Skin of body (tissue), 2 donors: ENCODE measurements around the gene EFS. TPM values are rescaled to one million over a fixed set of nuclear protein-coding genes. Genes with fewer than 3 reads are reported as not detected.
"Not testable (repeated sequence)": the region's sequence is repeated elsewhere in the genome, so short reads cannot be mapped to it uniquely, and the experiment has no call there.

ENCODE experiments used
- DNase-seq: peaks from one replicate; lab custom pipeline; 2025; lab: John Stamatoyannopoulos, UW
- total RNA-seq: library from RNA; depleted of rRNA; stranded (reverse); fragments of >200 nt; gene quantifications from one replicate; pipeline ENCODE4 v1.2.3, GENCODE V29; 2014

Gene EFS, protein sequence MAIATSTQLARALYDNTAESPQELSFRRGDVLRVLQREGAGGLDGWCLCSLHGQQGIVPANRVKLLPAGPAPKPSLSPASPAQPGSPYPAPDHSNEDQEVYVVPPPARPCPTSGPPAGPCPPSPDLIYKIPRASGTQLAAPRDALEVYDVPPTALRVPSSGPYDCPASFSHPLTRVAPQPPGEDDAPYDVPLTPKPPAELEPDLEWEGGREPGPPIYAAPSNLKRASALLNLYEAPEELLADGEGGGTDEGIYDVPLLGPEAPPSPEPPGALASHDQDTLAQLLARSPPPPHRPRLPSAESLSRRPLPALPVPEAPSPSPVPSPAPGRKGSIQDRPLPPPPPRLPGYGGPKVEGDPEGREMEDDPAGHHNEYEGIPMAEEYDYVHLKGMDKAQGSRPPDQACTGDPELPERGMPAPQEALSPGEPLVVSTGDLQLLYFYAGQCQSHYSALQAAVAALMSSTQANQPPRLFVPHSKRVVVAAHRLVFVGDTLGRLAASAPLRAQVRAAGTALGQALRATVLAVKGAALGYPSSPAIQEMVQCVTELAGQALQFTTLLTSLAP
- total RNA-seq: 24.1 TPM

- DNase-seq: peak; percentile 24
Observed at GRCh38 chr14:23365036-23365731, at the start of gene EFS. Gene EFS, minus strand, starts transcription at chr14:23365172. Its CDS starts 147 bp downstream, at chr14:23365025.

DNA sequence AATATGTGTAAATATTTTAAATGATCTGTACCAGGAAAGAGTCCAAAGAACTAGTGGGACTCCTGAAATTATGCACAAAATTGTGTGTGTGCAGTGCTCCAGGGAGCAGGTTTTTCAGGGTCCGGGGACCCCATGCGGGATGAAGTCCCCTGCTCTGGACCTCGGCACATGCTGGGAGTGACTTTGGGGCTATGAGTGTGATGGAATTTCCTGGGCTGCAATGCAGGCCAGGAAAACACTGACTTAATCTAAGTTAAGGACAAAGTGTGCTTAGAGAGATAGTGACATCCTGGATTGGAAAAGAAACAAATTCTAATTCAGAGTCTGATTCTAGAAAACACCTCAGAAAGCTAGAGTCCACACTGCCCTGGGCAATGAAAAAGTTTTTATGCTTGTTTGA lies 49.3 kb upstream of the EFS start:
- no peak for DNase-seq

DNA sequence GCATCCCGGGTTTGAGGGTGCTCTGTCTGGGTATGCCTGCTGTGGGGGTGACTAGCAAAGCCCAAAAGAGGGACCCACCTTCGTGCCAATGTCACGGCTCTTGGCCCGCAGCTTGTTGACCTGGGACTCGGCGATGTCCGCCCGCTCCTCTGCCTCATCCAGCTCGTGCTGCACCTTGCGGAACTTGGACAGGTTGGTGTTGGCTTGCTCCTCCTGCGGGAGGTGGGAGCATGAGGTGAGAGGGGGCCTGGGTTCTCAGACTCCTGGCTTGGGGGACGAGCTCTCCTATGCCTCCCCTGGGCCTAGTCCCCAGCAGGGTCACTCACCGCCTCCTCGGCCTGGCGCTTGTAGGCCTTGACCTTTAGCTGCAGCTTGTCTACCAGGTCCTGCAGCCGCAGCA lies 48.7 kb upstream of the EFS start:
- no peak for DNase-seq

DNA sequence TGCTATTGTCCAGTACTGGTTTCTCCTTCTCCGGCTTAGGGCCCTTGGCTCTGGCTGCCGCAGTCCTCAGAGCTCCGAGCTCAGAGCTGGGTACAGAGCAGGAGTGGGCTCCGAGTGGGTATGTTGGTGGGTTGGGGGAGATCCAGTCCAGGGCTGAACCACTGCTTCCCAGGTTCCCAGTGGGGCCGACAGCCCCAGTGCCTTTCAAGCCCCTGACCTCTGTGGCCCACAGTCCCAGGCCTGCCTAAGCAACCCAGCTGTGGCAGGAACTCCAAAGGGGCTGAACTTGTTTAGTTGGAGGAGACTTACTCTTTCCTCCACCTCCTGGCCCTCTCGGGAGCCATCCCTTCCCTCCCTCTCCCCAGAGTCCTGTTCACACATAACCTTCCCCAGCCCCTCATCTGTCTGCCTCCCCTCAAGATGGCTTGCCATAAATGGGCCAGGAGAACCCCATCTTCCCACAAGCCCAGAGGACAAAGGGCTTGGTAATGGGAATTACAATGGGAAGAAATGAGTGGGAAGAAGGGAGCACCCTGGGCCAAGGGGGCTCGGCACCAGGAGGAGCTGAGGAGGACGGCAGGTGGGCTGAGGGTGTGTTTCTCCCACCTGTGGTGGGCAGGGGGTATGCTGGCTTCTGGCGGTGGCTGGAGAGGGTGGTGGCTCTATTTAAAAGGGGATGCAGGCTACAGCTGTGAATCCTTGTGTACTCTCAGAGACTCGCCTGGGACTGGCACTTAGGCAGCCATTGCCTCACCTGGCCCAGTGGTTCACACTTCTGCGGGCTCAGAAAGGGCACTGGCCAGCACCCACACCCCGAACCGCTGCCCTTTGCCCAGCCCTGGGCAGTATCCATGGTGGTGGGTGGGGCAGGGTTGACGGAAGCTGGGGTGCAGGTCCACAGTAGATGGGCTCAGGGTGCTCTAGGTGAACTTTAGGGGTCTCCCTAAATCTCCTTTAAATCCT lies 46.9 kb upstream of the EFS start:
- no peak for DNase-seq

DNA sequence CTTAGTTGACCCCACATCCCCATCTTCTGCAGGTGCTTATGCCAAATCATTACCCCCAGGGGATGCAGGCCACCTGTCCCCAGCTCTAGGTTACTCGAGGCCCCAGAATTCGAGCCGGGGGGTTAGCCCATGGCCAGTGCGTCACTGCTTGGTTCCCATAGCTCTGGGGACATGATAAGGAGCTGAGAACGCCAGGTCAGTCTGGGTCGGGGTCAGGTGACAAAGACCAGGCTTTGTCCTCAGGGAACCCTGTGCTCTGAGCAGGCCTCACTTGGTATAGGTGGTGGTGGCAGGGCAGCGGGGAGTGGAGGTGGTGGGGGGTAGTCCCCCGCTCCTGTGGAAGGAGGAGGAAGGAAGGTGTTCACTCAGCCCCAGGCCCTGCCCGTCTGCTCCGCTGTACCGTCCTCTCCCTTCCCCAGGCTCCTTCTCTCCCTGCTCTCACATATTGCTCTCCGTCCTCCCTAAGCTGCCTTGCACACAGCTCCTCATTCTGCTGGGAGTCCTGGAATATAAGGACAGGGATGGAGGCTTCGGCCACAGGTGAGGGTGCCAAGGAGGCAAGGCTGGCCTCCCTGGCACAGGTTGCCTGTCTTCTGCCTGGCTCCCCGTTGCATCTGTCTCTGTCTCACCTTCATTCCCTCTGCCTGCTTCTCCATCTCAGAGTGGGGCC lies 45.1 kb upstream of the EFS start:
- DNase-seq: no peak

GRCh38 chr14:23409475-23409874 lies 44.5 kb upstream of the EFS start:
- no peak for DNase-seq

DNA sequence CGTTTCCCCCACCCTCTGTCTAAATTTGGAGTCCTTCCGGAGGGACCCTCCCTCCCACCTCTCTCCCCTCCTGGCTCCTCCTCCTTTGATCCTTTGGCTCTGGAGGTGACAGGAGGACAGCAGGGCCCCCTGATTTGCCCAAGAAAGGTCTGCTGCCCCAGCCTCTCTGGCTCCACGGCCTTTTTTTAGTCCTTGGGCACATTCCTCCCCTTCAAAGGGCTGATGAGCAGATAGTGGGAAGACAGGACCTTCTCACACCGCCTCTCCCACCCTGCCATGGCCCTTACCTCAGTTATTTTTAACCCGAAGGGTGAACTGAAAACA lies 43.3 kb upstream of the EFS start:
- no peak for DNase-seq

DNA sequence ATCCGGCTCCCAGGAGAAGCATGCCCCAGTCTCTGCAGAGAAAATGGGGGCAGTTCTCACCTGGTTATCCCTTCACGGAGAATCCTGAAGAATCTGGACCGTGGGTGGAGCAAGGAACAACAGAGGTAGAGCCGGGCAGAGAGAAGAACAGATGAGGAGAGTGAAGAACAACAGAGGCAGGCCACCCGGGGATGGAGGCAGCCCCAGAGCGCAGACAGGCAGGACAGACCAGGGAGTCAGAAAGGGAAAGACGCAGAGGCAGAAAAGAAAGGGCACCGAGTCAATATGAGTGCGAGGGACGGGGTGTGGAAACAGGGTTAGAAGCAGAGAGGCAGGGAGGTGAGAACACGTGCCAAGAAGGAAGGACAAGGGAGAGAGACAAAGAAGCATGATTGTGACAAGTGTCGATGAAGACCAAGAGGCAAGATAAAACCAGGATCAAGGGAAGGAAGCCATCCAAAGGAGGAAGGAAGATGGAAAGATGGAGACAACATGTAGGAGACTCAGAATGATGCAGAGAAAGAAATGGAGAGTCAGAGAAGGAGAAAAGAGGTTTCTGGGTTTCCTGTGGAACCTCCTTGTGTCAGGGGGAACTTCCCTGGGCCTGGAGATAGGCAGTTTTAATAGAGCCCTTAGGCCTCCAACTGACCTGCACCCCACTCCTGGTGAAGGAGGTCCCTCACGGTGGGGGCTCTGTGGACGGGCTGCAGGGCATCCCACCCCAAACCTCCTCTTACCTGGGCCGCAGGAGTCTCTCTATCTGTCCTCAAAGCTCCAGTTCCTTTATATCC lies 42.7 kb upstream of the EFS start, which contains the start of gene MYH6:
TSS of gene MYH6 (minus strand) at position 758 of the 791 bp plus-strand sequence. CDS start 1,050 bp downstream, outside the sequence.
- DNase-seq: no peak

GRCh38 chr14:23406725-23407355 lies 41.9 kb upstream of the EFS start:
- no peak for DNase-seq

DNA sequence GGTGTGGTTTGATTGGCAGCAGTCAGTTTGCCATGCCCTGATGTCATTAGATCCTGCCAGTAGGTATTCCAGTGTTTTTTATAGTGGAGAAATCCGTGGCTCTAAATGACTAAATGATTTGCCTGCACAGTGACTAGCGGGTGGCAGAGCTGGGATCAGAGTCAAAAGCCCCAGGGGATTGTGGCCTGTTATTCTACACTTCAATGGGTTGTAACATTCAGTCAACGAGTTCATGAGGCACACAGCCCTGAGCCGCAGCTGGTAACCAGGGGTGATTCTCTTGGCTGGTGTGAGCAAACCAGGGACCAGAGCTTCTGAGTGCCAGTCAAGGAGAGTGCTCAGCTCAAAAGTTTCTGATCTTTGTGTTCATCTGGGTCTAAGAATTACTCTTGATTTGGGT lies 41.3 kb upstream of the EFS start:
- no peak for DNase-seq

- DNase-seq: no peak
Observed at GRCh38 chr14:23405516-23406025, 40.6 kb upstream of the EFS start.

DNA sequence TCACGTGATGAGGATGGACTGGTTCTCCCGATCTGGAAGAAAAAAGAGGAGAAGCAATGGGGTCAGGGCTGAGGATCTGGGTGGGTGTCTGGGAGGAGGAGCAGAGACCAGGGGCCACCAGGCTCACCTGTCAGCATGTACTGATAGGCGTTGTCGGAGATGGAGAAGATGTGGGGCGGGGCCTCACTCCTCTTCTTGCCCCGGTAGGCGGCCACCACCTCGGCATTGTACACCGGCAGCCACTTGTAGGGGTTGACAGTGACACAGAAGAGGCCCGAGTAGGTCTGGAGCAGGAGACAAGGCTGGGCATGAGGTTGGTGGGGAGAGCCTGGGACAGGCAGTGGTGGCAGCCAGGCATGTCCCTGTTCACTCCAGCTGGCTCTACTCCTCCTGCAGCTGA lies 40.1 kb upstream of the EFS start:
- DNase-seq: no peak

- no peak for DNase-seq
Observed at GRCh38 chr14:23404331-23404900, 39.4 kb upstream of the EFS start.

GRCh38 chr14:23403908-23404307 lies 38.9 kb upstream of the EFS start:
- no peak for DNase-seq

DNA sequence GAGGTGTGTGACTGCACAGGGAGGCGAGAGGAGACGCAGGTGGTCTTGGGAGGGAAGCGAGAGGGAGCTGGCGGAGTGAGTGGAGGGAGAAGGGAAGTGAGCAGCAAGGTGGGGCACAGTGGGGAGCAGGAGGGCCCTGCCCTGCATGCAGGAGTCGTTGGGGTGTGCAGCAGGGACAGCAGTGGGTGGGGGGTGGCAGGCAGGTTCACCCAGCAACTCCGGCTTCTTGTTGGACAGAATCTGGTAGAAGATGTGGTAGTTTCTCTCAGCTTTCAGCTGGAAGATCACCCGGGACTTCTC lies 38.1 kb upstream of the EFS start:
- DNase-seq: no peak

DNA sequence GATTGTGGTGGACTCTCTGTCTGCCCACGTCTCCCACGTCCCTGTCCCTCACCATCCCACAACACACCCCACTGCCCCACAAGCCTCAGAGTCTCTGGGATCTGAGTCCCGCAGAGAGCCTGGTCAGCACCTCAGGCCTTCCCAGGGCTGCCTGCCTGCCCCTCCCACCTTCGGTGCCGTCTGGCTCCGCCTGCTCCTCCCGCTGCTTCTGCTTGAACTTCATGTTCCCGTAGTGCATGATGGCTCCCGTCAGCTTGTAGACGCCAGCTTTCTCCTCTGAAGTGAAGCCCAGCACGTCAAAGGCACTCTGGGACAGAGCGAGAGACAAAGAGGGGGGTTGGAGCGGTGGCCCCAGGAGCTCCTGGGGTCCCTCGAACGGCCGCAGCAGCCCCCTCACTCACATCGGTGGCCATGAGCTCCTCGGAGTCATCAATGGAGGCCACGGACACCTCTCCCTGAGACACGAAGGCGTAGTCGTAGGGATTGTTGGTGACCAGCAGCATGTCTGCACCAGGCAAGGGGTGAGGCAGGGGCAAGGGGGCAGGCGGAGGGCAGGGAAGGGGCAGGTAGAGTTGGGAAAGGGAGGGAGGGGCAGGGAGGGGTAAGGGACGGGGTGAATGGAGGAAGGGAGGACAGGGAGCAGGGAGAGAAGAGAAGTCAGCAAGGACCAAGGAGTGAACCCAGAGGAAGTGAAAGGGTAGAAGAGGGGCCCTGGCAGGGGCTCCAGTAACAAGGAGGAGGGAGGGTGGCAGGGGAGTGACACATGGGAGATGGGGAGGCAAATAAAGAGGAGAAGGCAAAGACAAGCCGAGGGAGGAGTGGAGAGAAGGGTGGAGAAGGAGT lies 37.5 kb upstream of the EFS start:
- no peak for DNase-seq

GRCh38 chr14:23401291-23401690 lies 36.3 kb upstream of the EFS start:
- DNase-seq: no peak

DNA sequence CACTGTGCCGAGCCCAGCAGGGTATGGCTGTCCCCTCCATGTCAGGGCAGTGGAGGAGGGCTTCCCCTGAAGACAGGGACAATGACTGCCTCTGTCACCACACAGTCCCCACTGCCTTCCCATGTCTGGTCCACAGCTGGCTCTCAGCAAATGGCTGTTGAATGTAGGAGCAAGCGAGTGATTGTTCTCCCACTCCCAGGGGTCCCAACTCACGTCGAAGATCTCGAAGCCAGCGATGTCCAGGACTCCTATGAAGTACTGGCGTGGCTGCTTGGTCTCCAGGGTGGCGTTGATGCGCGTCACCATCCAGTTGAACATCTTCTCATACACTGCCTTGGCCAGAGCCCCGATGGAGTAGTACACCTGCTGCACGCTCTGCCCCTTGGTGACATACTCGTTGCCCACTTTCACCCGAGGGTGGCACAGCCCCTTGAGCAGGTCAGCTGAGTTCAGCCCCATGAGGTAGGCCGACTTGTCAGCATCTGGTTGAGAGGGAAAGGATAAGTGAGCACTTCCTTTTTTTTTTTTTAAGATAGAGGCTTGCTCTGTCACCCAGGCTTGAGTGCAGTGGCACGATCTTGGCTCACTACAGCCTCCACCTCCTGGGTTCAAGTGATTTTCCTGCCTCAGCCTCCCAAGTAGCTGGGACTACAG lies 35.7 kb upstream of the EFS start:
- not testable (repeated sequence) for DNase-seq
